Purkinje cell (primary cell): ENCODE results near the gene C1orf159. TPM values are rescaled to one million over a fixed set of nuclear protein-coding genes. Genes with fewer than 3 reads are reported as not detected.

Source experiments
- polyA plus RNA-seq: library from polyadenylated mRNA; unstranded; fragments of >200 nt; fragmentation: Nextera tagmentation; gene quantifications from 2 replicates; pipeline ENCODE4 v1.2.1, GENCODE V29; 2014

The C1orf159 gene
- 0.26 TPM in 1 of 2 replicates, not detected in the other for polyA plus RNA-seq

GRCh38 chr1:1115786-1116700, at the start of gene C1orf159:
Gene C1orf159 (minus strand): TSS chr1:1116089. CDS start chr1:1091543, 24,546 bp downstream.

GRCh38 chr1:1073743-1074587, 41.9 kb downstream of the C1orf159 start, which contains the start of gene RNF223:
Gene RNF223 (minus strand): TSS chr1:1074306. CDS start chr1:1072566, 1,740 bp downstream.

Other genes with a start within 250 kb of the C1orf159 start
- gene SAMD11, start 192.2 kb downstream of the C1orf159 start, polyA plus RNA-seq = 0.13 TPM in 1 of 2 replicates, not detected in the other
- gene NOC2L, start 156.8 kb downstream of the C1orf159 start, polyA plus RNA-seq = 2.5 and 8.2 TPM in 2 replicates
- gene KLHL17, start 155.5 kb downstream of the C1orf159 start, polyA plus RNA-seq = 0.67 and 1.1 TPM in 2 replicates
- gene PLEKHN1, start 149.6 kb downstream of the C1orf159 start, polyA plus RNA-seq = not detected in 2 replicates
- not detected in 2 replicates for gene PERM1, start 134.0 kb downstream of the C1orf159 start, polyA plus RNA-seq
- gene HES4, start 116.0 kb downstream of the C1orf159 start, polyA plus RNA-seq = not detected in 2 replicates
- 11.3 and 18.9 TPM in 2 replicates for gene ISG15, start 102.6 kb downstream of the C1orf159 start, polyA plus RNA-seq
- gene AGRN, start 96.0 kb downstream of the C1orf159 start, polyA plus RNA-seq = 0.13 TPM in 1 of 2 replicates, not detected in the other
- not detected in 2 replicates for gene RNF223, start 41.8 kb downstream of the C1orf159 start, polyA plus RNA-seq
- not detected in 2 replicates for gene TTLL10, start 57.8 kb upstream of the C1orf159 start, polyA plus RNA-seq
- not detected in 2 replicates for gene TNFRSF18, start 90.5 kb upstream of the C1orf159 start, polyA plus RNA-seq
- gene TNFRSF4, start 98.1 kb upstream of the C1orf159 start, polyA plus RNA-seq = not detected in 2 replicates
- 3.7 and 10.0 TPM in 2 replicates for gene SDF4, start 115.9 kb upstream of the C1orf159 start, polyA plus RNA-seq
- gene B3GALT6, start 116.1 kb upstream of the C1orf159 start, polyA plus RNA-seq = 1.3 and 1.5 TPM in 2 replicates
- gene C1QTNF12, start 130.6 kb upstream of the C1orf159 start, polyA plus RNA-seq = not detected in 2 replicates
- gene UBE2J2, start 157.8 kb upstream of the C1orf159 start, polyA plus RNA-seq = 0.87 and 3.4 TPM in 2 replicates
- gene SCNN1D, start 164.3 kb upstream of the C1orf159 start, polyA plus RNA-seq = not detected in 2 replicates
- gene ACAP3, start 191.8 kb upstream of the C1orf159 start, polyA plus RNA-seq = 0.91 and 4.7 TPM in 2 replicates
- 0.26 and 2.6 TPM in 2 replicates for gene PUSL1, start 192.5 kb upstream of the C1orf159 start, polyA plus RNA-seq
- 13.9 and 14.6 TPM in 2 replicates for gene INTS11, start 208.6 kb upstream of the C1orf159 start, polyA plus RNA-seq
- 0.21 and 0.26 TPM in 2 replicates for gene CPTP, start 208.7 kb upstream of the C1orf159 start, polyA plus RNA-seq
- gene TAS1R3, start 215.2 kb upstream of the C1orf159 start, polyA plus RNA-seq = not detected in 2 replicates
- gene DVL1, start 233.3 kb upstream of the C1orf159 start, polyA plus RNA-seq = 0.86 and 1.1 TPM in 2 replicates
- gene MXRA8, start 242.5 kb upstream of the C1orf159 start, polyA plus RNA-seq = 0.63 and 3.6 TPM in 2 replicates